NCI-H2081 treated with DMSO at 0.1 percent for 48 hours (cell line): ENCODE data around the gene HINT1.
"Not testable (repeated sequence)": the region's sequence is repeated elsewhere in the genome, so short reads cannot be mapped to it uniquely, and the experiment has no call there.

Source experiments
- DNase-seq: peaks from one replicate; lab custom pipeline; 2025; lab: John Stamatoyannopoulos, UW

The HINT1 gene

DNA sequence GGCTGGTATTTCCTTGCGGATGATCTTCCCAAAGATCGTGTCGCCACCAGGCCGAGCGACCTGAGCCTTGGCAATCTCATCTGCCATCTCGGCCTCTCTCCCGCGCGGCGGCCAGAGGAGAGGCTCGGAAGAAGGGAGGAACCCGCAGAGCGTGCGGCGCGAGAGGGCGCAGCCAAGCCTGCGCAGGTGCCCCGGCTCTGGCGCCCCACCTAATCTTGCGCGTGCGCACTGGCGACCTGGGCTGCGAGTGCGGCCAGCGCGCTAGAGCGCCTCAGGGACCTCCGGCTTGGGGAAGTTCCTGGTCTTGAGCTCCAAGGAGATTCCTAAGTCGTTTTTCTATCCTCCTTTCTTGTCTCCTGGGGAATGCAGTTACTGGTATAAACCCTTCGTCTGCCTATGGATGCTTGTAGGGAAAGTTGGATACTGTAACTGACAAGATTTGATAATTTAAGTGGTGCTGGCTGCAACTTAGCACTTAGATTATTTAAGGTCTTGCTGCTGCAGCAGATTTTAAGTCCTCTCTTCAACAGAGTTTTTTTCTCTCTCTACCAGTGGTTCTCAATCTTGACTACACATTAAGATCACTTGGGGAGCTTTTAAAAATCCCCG is at the start of gene HINT1:
TSS of gene HINT1 (minus strand) at position 138 of the 609 bp plus-strand sequence. CDS start at position 87, 51 bp downstream.
- DNase-seq: peak; percentile 17

GRCh38 chr5:131214609-131215227 is 49.7 kb upstream of the HINT1 start:
- no peak for DNase-seq

- DNase-seq: no peak
Observed at GRCh38 chr5:131212471-131213021, 47.5 kb upstream of the HINT1 start.

- no peak for DNase-seq
Observed at GRCh38 chr5:131211669-131212068, 46.6 kb upstream of the HINT1 start.

- DNase-seq: no peak
Observed at GRCh38 chr5:131210151-131210510, 45.1 kb upstream of the HINT1 start.

DNA sequence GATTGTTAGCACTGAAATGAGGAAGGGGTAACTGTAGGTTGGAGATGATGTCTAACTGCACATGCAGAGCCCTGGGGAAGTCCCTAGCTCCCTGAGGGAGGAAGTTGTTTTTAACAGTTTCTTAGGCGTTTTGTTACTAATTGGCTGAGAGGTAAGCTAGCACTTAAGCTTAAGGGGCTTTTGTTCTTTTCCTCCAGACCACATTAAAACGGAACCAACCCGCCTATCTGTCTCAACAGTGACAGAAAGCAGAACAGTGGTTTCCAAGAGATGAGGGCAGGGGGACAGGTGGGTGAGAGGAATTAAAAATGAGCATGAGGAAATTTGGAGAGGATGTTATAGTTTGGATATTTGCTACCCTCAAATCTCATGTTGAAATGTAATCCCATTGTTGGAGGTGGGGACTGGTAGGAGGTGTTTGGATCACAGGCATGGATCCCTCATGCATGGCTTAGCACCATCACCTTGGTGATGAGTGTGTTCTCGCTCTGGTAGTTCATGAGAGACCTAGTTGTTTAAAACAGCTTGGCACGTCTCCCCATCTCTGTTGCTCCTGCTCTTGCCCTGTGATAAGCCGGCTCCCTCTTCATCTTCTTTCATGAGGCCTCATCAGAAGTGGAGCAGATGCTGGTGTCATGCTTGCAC is 44.6 kb upstream of the HINT1 start:
- no peak for DNase-seq

- no peak for DNase-seq
Observed at GRCh38 chr5:131209175-131209505, 44.1 kb upstream of the HINT1 start.

DNA sequence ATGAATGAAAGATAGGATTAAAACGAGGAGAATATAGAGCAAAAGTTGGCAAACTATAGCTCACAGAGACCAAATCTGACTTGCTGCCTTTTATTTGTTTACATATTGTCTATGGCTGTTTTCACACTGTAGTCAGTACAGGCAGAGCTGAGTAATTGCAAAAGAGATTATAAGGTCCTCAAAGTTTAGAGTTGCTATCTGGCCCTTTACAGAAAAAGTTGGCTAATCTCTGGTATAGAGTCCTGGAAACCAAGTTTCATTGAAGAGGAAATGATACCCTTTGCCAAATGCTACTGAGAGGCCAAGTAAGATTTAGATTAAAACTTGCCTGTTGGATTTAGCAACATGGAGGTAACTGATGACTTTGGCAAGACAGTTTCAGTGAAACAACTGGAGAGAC is 41.7 kb upstream of the HINT1 start:
- no peak for DNase-seq

- no peak for DNase-seq
Observed at GRCh38 chr5:131206061-131206460, 41.0 kb upstream of the HINT1 start.

DNA sequence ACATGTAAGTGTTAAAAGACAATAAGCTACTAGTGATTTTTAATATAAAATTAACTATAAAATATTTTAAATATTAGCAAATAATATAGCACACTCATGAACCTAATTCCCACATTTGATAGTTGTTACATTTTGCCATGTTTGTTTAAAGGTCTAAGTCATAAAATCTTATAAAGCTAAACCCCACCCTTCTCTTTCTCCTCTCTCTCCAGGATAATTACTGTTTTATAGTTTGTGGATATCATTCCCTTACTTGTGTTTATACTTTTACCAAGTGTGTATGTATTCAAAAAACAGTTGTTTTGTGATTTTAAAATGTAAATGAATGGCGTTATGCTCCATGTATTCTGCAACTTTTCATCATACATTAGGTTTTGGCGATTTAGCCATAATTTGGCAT is 39.9 kb upstream of the HINT1 start:
- no peak for DNase-seq

DNA sequence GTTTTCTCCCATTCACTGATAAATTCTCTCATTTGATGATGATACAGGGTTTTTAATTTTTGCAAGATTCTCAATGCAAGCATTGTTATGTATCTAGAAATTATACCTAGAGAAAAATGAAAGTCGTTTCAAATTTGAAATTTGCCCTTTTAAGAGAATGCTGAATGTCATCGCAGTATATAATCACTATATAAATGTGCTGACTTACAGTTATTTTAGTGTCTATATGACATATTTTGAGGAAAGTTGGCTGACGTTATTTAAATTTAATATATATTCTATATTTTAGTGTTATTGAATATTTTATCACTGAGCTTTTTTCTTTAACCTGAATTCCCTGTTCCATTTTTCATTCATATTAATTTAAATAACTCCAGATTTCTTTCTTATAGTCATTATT is 35.5 kb upstream of the HINT1 start:
- no peak for DNase-seq

- no peak for DNase-seq
Observed at GRCh38 chr5:131198625-131199024, 33.6 kb upstream of the HINT1 start.

- DNase-seq: no peak
Observed at GRCh38 chr5:131196331-131196730, 31.3 kb upstream of the HINT1 start.

GRCh38 chr5:131195696-131196095 is 30.6 kb upstream of the HINT1 start:
- no peak for DNase-seq

- no peak for DNase-seq
Observed at GRCh38 chr5:131194725-131195124, 29.7 kb upstream of the HINT1 start.

GRCh38 chr5:131193897-131194296 is 28.8 kb upstream of the HINT1 start:
- DNase-seq: not testable (repeated sequence)

GRCh38 chr5:131193106-131193505 is 28.1 kb upstream of the HINT1 start:
- DNase-seq: no peak

DNA sequence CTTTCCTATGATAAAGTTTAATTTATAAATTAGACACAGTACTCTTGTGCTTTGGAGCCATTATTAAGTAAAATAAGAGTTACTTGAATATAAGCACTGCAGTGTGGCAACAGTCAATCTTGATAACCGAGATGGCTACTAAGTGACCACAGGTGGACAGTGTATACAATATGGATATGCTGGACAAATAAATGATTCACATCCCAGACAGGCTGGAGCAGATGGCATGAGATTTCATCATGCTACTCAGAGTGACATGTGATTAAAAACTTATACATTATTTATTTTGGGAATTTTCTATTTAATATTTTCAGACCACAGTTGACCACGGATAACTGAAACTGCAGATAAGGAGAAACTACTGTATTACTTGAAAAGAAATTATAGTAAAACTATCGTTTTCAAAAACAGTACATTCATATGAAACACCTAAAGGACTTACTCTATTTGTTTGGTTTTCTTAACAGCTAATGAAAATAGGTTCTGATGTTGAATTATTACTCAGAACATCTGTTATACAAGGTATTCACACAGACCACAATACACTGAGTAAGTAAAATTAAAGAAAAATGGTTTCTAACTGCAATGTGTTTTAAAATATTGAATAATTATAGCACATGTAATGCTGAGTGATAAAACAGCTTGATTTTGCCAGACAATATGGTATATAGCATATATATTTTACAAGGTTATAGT is 21.7 kb upstream of the HINT1 start:
- DNase-seq: no peak

GRCh38 chr5:131185523-131186104 is 20.6 kb upstream of the HINT1 start:
- no peak for DNase-seq

DNA sequence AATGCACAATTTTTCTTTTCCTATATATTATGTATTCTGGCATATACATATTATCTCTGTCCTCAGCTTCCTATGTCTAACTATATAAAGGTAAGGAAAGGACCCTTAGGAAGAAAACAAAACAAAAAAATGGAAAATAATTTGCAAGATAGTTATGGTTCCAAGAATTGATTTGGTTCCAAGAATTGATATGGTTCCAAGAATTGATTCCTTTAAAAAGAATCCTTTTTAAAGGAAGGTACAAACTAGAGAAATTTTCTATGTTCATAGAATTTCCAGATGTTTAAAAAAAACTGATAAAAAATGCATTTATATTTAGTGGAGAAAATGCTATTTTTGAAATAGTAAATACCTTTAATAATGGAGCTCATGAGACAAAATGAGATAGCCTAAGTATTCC is 17.8 kb upstream of the HINT1 start:
- DNase-seq: no peak

DNA sequence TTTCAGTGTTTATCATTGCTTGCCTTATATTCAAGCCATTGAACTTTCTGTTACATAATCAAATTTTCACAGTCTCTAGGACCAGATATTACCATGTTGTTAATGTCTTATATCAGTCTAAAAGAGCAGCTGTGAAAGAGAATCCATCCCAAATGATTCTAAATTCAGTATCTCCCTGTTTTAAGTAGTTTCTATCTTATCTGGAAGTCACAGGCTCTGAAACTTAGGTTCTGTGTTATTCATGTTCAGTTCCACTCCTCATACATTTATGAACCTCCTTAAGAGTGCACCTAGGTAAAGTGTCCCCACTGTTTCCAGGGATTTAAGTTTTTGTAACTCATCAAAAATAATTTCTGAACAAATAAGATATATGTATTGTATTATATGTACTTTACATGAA is 15.4 kb upstream of the HINT1 start:
- DNase-seq: no peak

DNA sequence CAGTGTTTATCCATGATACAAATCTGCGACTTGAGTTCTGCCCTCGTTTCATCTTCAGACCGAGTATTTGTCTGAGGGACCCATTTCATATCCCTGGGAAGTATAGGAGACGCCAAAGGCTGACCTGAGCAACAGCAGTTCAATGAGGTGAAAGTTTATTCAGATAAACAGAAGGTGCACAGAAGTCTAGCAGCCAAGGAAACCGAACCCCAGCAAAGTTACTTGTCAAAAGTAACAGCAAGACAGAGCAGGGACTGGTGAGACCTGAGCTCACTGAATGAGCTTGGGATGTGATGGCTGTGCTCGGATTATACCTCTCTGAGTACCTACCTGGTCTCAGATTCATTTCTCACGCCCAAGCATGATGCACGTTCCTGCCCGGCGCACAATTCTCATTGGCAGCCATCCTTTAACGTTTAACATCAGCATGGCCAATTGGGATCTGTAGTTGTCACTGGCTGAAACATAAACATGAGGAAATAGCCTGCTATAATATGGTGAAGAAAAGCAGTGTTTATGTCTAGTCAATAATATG is 6.3 kb upstream of the HINT1 start:
- DNase-seq: no peak
